GM08714 (cell line): ENCODE measurements around the gene IDS.

Source experiments
- H3K4me3 ChIP-seq: fragments of 200-500 bp; sonication (Bioruptor generic); 2 replicates; pipeline ENCODE4 v1.5.1; 2014; ENCODE audit warnings: mild to moderate bottlenecking, low read length, inconsistent platforms
- ZNF274 ChIP-seq: IDR thresholded peaks from 2 replicates; pipeline ENCODE4 v1.6.1; 2012; ENCODE audit warnings: mild to moderate bottlenecking, low read depth, low read length

IDS gene

DNA sequence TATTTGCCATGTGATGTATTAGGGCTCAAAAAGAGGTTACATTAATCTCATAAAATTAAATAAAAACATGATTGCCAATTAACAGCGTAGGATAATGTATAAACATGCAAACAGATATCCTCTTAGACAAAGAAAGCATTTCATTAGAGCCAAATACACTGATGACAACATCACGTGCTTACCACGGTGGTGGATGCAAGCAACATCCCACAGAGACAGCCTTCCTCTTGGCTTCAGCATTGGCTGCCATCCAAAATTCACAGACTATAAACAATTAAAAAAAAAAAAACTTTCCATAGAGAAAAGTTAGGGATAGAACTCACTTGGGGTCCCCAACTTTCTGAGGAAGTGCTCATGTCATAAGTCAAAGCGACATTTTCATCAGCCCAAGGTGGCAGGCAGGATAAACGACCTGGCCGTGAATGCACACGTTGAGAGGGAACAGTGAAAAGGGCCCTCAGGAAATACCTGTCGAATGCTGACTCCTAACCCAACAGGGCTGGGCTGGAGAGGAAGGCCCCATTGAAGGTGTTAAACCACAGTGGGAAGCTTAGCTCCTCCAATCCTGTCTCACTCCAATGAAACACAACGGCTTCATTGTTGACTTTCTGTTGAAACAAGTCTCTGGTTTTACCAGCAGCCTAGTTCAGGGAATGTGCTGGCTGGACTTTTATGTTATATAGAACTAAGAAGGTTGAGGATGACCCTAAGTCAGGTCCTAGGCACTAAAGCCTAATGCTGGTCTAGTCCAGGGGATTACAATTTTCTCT lies 48.4 kb downstream of the IDS start:
- TF ChIP-seq ZNF274 = no peak
- no peak overlapping the region for H3K4me3 ChIP-seq

DNA sequence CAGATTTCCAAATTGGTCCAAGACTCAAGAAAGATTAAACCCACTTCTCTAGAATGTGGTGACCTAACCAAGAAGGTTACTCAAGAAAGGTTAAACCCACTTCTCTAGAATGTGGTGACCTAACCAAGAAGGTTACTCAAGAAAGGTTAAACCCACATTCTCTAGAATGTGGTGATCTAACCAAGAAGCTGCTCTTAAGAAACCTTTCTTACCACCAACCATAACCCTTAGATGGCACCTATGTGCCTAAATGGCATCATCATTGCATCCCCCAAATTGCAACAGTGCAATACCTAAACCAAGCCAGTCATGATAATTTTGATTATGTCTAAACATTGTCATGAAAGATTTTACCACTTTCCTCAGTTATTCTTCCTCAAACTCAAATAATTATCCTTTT lies 49.2 kb downstream of the IDS start:
- H3K4me3 ChIP-seq = no peak overlapping the region
- no peak for TF ChIP-seq ZNF274

DNA sequence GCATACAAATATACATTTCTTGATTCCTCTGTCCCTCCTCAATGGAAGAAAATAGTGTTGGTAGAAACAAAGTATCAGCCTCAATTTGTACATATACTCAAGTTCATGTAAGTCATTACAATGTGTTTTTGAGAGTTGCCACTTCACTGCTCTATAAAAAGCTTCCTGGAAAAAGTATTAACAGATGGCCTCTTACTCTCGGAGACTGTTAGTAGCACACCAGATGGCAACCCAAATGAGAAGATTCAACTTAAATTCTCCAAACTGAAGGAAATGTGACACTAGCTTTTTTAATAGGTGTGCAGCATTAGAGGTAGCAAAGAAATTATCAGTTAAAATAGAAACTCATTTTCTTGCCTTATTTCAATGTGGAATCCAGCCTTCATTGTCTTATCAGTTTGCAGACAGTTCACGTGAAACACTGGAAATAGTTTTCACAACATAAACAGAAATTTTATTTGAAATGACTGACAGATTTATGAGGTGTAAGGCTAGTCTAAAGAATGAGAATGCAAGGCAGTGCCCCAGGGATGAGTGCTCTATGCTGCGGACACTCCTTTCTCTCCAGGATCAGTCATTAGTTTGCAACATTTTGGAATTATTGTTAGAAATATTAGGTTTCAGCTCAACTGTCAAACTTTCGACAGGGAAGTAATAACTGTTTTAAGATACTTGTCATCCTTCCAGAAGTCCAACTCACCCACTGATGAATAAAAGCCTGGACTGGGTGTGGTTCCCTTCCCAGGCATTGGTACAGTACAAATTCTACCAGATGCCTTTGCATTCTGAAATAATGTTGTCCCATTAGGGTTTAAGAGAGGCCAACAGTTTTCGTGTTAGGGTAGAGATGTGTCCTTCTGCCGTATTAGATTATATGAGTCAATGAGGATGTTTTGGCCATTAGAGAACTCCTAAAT lies 50.9 kb downstream of the IDS start:
- no peak overlapping the region for H3K4me3 ChIP-seq
- no peak for TF ChIP-seq ZNF274

DNA sequence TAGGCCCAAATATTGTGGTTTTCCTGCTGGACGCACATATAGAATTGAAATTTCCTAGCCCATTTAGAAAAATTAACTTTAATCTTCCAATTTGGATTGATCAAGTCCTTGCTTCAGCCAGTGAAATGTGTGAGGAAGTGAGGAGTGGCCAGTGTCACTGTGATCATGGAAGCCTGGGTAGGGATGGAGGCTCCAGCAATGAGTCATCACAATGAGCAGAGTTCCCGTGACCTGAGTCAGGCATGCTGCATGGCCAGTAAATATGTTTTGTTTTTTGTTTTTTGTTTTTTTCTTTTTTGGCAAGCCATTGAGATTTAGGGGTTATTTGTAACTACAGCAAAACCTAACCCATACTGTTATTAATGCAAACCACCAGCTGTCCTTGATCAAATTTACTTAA lies 52.1 kb downstream of the IDS start:
- H3K4me3 ChIP-seq = no peak overlapping the region
- TF ChIP-seq ZNF274 = no peak

DNA sequence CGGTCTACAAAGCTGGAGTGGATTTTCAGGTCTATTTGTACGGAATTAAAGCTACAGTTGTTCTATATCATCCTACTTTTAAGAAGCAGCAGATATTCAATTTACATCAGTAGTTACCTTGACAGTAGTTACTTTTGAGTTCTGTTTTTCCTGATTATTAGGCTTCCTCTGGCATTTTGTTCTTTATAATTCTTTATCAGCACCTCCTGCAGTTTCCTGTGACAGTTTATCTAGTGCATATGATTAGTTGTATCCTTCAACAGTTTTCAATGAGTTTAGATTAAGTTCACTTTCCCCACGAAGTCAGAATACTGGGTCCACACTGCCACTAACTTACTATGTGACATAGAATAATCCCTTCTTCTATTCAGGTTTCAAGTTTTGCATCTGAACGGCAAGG lies 71.7 kb downstream of the IDS start:
- TF ChIP-seq ZNF274 = no peak
- H3K4me3 ChIP-seq = no peak overlapping the region

DNA sequence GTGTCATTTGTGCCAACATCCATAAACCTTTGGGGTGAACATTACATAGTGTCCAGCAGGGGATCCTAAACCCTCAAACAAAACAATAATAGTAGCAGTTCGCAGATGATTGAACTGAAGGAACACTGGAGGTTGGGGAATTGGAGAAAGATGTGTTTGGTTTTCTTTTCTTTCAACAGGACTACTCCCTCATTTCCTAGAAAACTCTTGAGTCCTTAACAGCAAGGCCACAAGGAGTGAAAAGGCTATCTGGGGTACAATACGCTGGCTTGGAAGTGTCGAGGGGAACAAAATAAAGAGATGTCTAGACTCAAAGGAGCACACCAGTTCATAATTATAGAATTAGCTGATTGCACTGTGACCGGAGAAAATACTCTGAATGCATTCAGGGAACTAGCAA lies 72.1 kb downstream of the IDS start:
- H3K4me3 ChIP-seq = no peak overlapping the region
- TF ChIP-seq ZNF274 = no peak
